GM12864 (cell line): Measurements from ENCODE around the gene GTF3A.

ENCODE experiments used
- DNase-seq: peaks from one replicate; pipeline ENCODE4 v3.0.0-alpha.2; 2011; ENCODE audit warnings: low read depth
- H3K4me3 ChIP-seq: 2 replicates; pipeline ENCODE4 v1.5.1; 2011; ENCODE audit warnings: mild to moderate bottlenecking, low read depth, low read length, control low read depth
- CTCF ChIP-seq: IDR thresholded peaks from 2 replicates; pipeline ENCODE4 v1.5.1; 2011; ENCODE audit warnings: low read depth, mild to moderate bottlenecking, moderate library complexity, low read length, control low read depth, inconsistent platforms; ENCODE audit errors: missing control alignments

Gene GTF3A

GRCh38 chr13:27432180-27432579 lies 7.8 kb downstream of the GTF3A start:
- H3K4me3 ChIP-seq, result no peak overlapping the region
- no peak for TF ChIP-seq CTCF
- DNase-seq, result no peak

DNA sequence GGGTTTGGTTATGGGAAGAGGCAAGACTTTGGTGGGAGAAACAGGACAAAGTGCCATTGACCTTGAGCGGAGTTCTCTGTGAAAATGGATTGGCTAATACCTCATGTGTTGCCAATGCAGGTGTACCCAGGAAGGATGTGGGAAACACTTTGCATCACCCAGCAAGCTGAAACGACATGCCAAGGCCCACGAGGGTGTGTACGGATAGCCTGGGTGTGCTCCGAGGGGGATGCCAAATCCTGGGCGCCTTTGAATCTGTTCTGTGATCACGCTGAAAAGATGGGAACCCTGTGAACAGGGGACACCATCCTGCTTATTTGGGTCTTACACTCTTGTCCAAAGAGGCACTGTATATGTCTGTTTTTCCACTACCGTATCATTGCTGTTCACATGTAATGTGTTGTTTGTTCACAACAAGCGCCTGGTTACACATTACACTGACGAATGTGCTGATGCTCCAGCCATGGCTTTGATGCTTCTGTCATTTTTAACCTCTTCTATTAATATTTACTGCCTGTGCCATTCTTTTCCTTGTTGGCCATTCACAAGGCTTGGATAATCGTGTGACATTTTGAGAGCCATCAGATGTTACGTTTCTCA lies 8.3 kb downstream of the GTF3A start:
- no peak for TF ChIP-seq CTCF
- DNase-seq, result no peak
- no peak overlapping the region for H3K4me3 ChIP-seq

GRCh38 chr13:27437126-27437525 lies 12.7 kb downstream of the GTF3A start:
- DNase-seq, result no peak
- TF ChIP-seq CTCF, result no peak
- H3K4me3 ChIP-seq, result no peak overlapping the region

GRCh38 chr13:27440408-27440807 lies 16.0 kb downstream of the GTF3A start:
- no peak overlapping the region for H3K4me3 ChIP-seq
- DNase-seq, result no peak
- no peak for TF ChIP-seq CTCF

GRCh38 chr13:27442071-27442647 lies 17.7 kb downstream of the GTF3A start:
- DNase-seq, result no peak
- TF ChIP-seq CTCF, result no peak
- no peak overlapping the region for H3K4me3 ChIP-seq

GRCh38 chr13:27442797-27443196 lies 18.4 kb downstream of the GTF3A start:
- no peak overlapping the region for H3K4me3 ChIP-seq
- DNase-seq, result no peak
- TF ChIP-seq CTCF, result no peak

GRCh38 chr13:27446986-27447583 lies 22.7 kb downstream of the GTF3A start:
- no peak for TF ChIP-seq CTCF
- no peak for DNase-seq
- peak overlapping the region; percentile 5; the same call in 1 of the 2 replicates for H3K4me3 ChIP-seq
